DOHH2 (cell line): ENCODE data around the gene ANKZF1.

ENCODE experiments used
- EZH2phosphoT487 ChIP-seq: fragments of 200-600 bp; sonication (generic); IDR thresholded peaks from 2 replicates; pipeline ENCODE4 v1.6.1; 2017; ENCODE audit warnings: borderline replicate concordance, mild to moderate bottlenecking, antibody characterized with exemption, low read length, moderate library complexity, mixed read lengths
- TF ChIP-seq, protein P1 (sequence below): fragments of 200-600 bp; sonication (generic); IDR thresholded peaks from one replicate; pipeline ENCODE4 v1.5.1; 2014; ENCODE audit warnings: antibody characterized with exemption, mild to moderate bottlenecking, low read depth, low read length; ENCODE audit not compliant: poor library complexity, severe bottlenecking

DNA sequence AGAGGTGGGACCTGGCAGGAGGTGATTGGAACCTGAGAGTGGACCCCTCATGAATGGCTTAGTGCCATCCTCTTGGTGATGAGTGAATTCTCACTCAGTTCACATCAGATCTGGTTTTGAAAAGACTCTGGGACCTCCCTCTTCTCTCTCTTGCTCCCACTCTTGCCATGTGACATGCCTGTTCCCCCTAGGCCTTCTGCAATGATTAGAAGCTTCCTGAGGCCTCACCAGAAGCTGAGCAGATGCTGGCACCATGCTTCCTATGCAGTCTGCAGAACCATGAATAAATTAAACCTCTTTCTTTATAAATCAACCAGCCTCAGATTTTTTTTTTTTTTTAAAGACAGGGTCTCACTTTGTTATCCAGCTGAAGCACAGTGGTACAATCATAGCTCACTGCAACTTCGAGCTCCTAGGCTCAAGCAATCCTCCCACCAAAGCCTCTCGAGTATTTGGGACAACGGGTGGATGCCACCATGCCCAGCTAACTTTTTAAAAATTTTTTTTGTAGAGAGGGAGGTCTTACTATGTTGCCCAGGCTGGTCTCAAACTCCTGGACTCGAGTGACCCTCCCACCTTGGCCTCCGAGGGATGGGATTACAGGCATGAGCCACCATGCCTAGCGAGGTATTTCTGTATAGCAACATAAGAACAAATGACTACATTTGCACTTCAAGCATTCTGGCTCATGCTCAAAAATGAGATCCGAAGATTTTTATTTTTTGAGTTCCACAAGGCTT lies 25.0 kb upstream of the ANKZF1 start:
- TF ChIP-seq, protein P1, sequence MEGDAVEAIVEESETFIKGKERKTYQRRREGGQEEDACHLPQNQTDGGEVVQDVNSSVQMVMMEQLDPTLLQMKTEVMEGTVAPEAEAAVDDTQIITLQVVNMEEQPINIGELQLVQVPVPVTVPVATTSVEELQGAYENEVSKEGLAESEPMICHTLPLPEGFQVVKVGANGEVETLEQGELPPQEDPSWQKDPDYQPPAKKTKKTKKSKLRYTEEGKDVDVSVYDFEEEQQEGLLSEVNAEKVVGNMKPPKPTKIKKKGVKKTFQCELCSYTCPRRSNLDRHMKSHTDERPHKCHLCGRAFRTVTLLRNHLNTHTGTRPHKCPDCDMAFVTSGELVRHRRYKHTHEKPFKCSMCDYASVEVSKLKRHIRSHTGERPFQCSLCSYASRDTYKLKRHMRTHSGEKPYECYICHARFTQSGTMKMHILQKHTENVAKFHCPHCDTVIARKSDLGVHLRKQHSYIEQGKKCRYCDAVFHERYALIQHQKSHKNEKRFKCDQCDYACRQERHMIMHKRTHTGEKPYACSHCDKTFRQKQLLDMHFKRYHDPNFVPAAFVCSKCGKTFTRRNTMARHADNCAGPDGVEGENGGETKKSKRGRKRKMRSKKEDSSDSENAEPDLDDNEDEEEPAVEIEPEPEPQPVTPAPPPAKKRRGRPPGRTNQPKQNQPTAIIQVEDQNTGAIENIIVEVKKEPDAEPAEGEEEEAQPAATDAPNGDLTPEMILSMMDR = no peak
- TF ChIP-seq EZH2phosphoT487 = no peak
